NCI-H524 (cell line): ENCODE results near the gene UBE2L6.
"Not testable (repeated sequence)": the region's sequence is repeated elsewhere in the genome, so short reads cannot be mapped to it uniquely, and the experiment has no call there.

Source experiments
- DNase-seq, 2 experiments: peaks; one replicate each; lab custom pipeline; 2025; lab: John Stamatoyannopoulos, UW

Gene UBE2L6

GRCh38 chr11:57566905-57567514, 462 bp downstream of the UBE2L6 start:
- no peak for DNase-seq

DNA sequence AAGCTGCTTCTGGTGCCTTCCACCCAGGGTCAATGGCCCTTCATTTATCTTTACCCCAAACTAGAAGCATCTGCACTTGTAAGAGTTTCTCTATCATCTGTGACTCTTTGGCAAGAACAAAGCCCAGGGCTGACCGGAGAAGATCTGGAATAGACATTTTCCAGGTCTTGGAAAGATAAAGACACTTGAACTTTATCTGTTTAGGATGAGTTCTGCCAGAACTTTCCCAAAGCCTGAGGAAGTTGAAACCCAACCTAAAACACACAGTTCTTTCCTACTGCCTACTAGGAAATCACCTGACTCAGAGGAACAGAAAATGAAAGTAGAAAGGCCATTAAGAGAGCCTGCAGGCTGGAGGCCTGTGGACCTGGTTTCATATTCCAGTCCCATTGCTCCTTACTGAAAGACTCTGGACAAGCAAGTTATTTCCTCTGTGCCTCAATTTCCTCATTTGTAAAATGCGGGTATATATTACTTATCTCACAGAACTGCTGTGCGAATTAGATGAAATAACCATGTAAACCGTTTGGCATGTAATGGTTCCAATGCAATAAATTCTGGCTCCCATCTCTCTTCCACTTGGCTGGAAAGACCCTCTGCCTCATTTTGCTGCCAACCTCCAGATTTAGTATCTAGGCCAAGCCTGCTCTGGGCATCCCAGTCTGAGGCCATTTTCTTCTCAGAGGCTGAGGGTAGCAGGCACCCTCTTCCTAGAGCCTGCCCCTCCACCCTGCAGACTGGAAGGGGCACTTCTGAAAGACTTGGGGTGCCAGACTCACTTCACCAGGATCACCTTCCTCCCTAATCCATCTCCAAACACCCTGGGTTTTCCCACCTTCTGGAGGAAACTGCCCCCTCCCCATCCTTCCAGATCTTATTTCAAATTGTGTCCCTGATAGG, 1.2 kb downstream of the UBE2L6 start:
- DNase-seq: no peak

DNA sequence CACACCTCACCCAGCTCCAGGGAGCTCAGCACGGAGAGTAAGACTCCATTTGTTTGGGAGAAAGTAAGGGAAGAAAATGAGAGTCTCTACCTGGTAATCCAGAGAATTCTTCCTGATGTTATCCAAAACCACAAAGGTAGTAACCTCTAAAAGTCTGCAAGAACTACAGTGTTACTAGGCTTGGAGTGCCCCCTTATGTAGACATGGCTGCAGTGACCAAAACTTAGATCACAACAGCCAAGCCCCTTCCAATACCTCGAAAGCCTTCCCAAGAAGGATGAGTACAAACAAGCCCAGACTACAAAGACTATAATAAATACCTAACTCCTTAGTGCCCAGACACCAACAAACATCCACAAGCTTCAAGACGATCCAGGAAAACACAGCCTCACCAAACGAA, 4.9 kb downstream of the UBE2L6 start:
- DNase-seq: peak in 1 of 2 experiments; percentile 27

DNA sequence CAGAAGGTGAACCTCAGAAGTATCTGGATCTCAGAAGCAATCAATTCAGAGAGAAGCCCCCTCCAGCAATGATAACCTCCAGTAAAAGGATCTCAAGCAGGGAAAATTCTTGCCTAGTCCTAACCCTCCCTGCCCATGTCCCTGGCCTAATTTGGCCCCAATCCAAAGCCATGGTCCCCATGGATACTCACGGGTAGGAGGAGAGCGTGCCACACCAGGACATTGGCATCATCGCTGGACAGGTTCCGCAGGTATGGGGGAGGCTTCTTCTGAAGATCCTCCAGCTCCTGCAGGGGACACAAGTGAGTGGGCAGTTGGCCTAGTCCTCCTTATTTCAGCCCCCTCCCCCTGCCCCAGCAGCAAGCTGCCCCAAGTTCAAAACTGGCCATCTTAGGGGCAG, 7.3 kb downstream of the UBE2L6 start:
- DNase-seq: no peak

GRCh38 chr11:57556041-57556440, 11.4 kb downstream of the UBE2L6 start:
- DNase-seq: no peak

- no peak for DNase-seq
These were observed 12.1 kb downstream of the UBE2L6 start for GRCh38 chr11:57555393-57555792.

GRCh38 chr11:57552479-57552878, 15.0 kb downstream of the UBE2L6 start:
- no peak for DNase-seq

- DNase-seq: no peak
These were observed 15.5 kb downstream of the UBE2L6 start for GRCh38 chr11:57551941-57552340.

DNA sequence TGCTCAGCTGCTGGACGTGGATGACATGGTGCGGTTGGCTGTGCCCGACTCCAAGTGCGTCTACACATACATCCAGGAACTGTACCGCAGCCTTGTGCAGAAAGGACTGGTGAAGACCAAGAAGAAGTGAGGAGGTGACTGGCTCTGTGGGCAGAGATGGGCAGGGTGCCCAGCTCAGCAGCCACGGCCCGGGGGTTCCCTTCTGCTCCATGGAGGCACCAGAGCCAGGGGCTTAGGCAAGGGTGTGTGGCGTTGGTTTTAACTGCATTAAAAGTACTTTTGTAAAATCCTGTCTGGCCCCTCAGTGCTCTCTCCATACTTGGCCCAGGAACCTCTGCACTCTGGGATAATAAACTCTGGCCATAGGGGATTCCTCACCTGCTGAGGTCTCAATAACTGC, 17.5 kb downstream of the UBE2L6 start:
- no peak for DNase-seq

DNA sequence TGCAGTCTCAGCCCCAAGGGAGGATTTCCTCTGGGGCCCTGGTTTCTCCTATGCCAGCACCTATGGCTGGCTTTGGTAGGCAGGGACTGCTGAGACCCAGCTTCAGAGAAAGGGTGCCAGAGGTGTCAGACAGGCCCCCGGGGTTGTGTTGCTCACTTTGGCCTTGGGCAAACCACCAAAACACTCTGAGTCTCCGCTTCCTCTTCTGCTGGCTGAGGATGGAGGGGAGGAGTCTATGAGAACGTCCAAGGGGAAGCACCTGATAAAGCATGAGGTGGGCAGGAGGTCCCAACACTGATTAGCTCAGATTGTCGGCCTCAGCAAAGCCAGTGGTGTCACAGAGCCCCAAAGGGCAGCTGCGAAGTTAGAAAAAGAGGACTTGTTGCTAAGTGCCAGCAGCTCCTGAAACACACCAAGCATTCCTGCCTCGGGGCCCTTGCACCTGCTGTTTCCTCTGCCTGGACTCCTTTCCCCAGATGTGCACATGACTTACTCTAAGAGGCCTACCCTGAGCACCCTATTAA, 19.6 kb downstream of the UBE2L6 start:
- no peak for DNase-seq

- DNase-seq: peak in 1 of 2 experiments; percentile 16
These were observed 20.5 kb downstream of the UBE2L6 start for GRCh38 chr11:57546869-57547475.

DNA sequence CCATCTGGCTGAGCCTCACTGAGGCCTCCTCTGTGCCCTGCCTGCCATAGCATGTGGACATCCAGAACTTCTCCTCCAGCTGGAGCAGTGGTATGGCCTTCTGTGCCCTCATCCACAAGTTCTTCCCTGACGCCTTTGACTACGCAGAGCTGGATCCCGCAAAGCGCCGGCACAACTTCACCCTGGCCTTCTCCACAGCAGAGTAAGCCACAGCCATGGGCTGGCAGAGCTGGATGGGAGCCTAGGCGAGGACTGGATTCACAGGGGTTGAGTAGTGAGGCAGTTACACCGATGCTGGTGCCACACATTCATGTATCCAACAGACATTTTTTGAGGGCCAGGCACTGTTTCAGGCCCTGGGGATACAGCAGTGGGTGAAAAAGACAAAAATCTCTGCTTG, 21.0 kb downstream of the UBE2L6 start:
- no peak for DNase-seq

DNA sequence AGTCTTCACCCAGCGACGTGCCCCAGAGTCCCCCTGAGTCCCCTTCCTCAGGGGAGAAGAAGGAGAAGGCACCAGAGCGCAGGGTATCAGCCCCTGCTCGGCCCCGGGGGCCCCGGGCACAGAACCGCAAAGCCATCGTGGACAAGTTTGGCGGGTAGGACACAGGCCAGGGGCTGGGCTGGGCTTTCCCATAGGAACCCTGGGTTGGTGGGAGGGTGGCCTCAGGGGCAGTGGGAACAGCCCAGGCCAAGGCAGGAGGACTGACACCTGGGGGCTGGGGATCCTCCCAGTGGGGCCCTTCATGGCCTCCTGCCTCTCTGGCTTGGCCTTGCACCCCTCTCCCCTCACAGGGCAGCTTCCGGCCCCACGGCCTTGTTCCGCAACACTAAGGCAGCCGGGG, 21.6 kb downstream of the UBE2L6 start:
- no peak for DNase-seq

- peak; percentile 59 to 90 for DNase-seq
These were observed 22.9 kb downstream of the UBE2L6 start for GRCh38 chr11:57544566-57544965.

DNA sequence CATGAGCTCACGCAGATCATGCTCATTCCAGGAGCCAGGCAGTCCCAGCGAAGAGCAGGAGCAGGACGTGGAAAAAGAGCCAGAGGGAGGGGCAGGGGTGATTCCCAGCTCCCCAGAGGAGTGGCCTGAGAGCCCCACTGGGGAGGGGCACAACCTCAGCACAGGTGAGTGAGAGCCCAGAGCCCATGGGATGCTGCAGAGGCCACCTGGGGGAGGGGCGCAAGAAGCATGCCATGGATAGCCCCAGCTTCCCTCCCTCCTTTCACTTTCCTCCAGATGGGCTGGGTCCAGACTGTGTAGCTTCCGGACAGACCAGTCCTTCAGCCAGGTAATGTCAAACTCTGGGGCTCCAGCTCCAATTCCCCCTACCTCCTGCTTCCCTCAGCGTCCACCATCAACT, 23.9 kb downstream of the UBE2L6 start:
- DNase-seq: no peak

DNA sequence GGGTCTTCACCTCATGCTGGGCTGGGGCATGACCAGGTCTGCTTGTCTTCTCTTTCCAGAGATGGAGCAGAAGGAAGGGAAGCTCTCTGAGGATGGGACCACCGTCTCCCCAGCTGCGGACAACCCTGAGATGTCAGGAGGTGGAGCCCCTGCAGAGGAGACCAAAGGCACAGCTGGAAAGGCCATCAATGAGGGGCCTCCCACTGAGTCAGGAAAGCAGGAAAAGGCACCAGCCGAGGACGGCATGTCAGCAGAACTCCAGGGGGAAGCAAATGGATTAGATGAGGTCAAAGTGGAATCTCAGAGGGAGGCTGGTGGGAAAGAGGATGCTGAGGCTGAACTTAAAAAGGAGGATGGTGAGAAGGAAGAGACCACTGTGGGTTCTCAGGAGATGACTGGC, 24.9 kb downstream of the UBE2L6 start:
- DNase-seq: no peak

- no peak for DNase-seq
These were observed 26.3 kb downstream of the UBE2L6 start for GRCh38 chr11:57541169-57541568.

- DNase-seq: no peak
These were observed 28.1 kb downstream of the UBE2L6 start for GRCh38 chr11:57539342-57539741.

DNA sequence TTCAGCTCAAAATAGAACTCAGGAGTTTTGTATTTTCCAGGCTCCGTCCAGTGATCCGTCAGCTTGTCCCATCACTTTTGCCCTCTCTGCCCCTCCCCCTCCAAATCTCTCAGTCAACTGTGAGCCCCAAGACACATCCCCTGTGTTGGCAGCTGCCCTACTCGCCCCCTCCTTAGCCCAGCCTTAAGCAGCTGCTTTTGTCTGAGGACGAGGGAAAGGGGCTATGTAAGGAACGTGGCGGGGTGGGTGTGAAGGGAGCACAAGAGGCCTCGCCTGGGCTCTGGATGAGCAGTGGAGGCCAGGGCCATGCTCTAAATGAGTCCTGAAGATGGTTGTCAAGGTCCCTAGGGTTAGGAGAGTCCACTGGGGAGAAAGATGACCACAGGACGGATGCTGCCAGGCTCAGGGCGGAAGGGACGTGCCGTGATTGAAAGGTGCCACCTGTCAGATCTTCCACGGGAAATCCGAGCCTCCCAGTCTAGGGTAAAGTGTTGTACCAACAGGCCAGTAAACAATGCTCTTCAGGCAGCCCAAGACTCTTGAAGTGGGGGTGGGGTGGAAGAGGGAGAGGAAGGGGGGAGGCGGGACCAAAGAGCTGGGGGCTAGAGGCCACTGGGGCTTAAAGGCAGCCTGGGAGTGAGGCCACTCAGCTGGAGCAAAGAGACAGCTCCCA, 30.4 kb downstream of the UBE2L6 start, which contains the start of gene SMTNL1:
TSS of gene SMTNL1 (plus strand) at position 649 of the 673 bp plus-strand sequence. CDS start 5,048 bp downstream, outside the sequence.
- DNase-seq: peak; percentile 32 to 68

DNA sequence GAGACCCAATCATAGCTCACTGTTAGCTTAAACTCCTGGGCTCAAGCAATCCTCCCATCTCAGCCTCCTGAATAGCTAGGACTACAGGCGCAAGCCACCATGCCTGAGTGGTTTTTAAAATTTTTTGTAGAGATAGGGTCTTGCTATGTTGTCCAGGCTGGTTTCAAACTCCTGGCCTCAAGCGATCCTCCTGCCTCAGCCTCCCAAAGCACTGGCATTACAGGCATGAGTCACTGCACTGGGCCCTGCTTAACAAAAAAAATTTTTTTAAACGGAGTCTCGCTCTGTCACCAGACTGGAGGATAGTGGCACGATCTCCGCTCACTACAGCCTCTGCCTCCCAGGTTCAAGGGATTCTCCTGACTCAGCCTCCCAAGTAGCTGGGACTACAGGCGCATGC, 33.0 kb downstream of the UBE2L6 start:
- not testable (repeated sequence) for DNase-seq

DNA sequence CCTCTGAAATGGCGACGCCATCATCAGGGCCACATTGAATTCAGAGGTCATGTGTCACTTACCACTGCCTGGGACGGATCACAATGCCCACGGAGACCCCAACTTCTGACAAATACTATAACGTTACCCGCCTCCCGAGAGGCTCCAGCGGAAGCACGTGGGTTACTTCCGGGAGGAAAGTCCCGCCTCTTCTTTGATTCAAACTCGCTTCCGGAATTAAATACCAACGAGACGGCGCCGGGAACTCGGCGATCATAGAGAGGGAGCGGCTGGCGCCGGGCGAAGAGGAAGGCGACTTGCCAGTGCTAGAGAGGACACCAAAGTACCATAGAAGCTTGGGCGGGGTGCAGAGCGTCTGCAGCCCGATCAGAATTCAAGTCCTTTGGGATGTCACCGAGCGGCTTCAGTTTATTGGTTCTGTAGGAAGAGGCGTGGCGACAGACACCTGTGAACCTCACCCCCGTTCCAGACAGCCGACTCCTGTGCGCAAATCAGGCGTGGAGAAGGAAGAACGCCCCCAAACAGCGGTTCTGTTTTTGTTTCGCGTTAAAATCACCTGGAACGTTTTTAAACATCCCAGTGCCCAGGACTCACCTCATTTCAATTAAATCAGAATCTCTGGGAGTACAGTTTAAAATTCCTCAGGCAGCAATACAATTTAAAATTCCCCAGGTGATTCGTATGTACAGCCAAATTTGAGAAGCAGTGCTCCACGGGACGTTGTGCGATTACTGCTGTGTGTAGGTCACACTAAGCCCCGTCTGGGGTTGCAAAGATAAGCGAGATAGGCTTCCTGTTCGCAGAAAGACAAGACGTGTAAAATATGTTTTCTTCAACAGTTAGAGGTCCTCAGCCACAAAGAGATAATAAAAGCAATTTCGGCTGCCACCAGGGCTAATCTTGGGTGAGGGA, 36.6 kb downstream of the UBE2L6 start, which contains the start of gene TIMM10:
TSS of gene TIMM10 (minus strand) at position 159 of the 912 bp plus-strand sequence. CDS start 565 bp downstream, outside the sequence.
- DNase-seq: peak; percentile 97 to 99
